ENCODE measurements around the gene MYOM1. TPM values are rescaled to one million over a fixed set of nuclear protein-coding genes. Genes with fewer than 3 reads are reported as not detected.
"Not testable (repeated sequence)": the region's sequence is repeated elsewhere in the genome, so short reads cannot be mapped to it uniquely, and the experiment has no call there.

MYOM1 gene
- total RNA-seq, 4 donors from 2014 or later: 2.3 to 3.1 (median 3.1) TPM

GRCh38 chr18:3081584-3081991 is 138.2 kb downstream of the MYOM1 start:
- WGBS, 2 donors: 61 to 68% methylated on average over 3 of the region's 3 CpGs
- Histone ChIP-seq H3K9me3 (no peaks in the 10 kb centered on the region), H3K27me3 (no peaks in the 10 kb centered on the region), H3K4me3 (replicated peaks in 1 of 3) (no peak overlapping the region), H3K27ac (no peak overlapping the region), H3K36me3 (no peaks in the 10 kb centered on the region), H3K4me1 (no peaks in the 10 kb centered on the region)
- TF ChIP-seq CTCF (IDR thresholded peaks at IDR 0.05) (no peak), POLR2A (IDR thresholded peaks at IDR 0.05) (no peak)
- no peak for DNase-seq
- intact Hi-C loops (cut with DNase I): no loop called here

- Histone ChIP-seq H3K4me3 (replicated peaks in 1 of 3) (no peak overlapping the region), H3K9me3 (no peaks in the 10 kb centered on the region), H3K27me3 (no peaks in the 10 kb centered on the region), H3K36me3 (no peaks in the 10 kb centered on the region), H3K27ac (no peak overlapping the region), H3K4me1 (no peaks in the 10 kb centered on the region)
- no peak for TF ChIP-seq POLR2A (IDR thresholded peaks at IDR 0.05)
- no peak for TF ChIP-seq CTCF (IDR thresholded peaks at IDR 0.05)
- no peak for DNase-seq
- intact Hi-C loops (cut with DNase I): no loop called here
- 91% methylated on average over 4 of the region's 4 CpGs for WGBS, 2 donors
These were observed 140.1 kb downstream of the MYOM1 start for GRCh38 chr18:3079653-3080052.

- TF ChIP-seq POLR2A (IDR thresholded peaks at IDR 0.05) (no peak), CTCF (IDR thresholded peaks at IDR 0.05) (no peak)
These were observed 144.3 kb downstream of the MYOM1 start for GRCh38 chr18:3075491-3075890.

DNA sequence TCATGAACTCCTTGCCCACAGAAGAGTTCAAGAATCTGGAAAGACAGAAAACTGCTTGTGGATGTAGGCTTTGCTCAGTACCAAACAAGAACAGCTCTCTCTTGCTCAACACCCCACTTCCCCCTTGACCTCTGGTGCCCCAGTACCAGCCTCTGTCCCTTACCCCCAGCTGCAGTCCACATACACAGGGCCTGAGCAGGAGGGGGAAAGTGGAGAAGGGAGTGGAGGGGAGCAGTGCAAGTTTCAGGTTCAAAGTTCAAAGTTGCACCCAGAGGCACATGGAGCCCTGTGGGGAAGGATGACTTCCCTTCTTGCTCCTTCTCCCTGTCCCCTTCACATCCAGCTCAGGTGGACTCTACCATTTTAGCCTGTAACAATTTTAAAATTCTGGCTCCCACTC is 145.7 kb downstream of the MYOM1 start:
- H3K4me1 ChIP-seq: no peaks in the 10 kb centered on the region
- no peak overlapping the region for H3K27ac ChIP-seq
- no peak overlapping the region for H3K4me3 ChIP-seq (replicated peaks in 1 of 3)
- no peak for DNase-seq
- intact Hi-C loops (cut with DNase I): no loop called here
- no peaks in the 10 kb centered on the region for H3K9me3 ChIP-seq
- no peaks in the 10 kb centered on the region for H3K36me3 ChIP-seq
- TF ChIP-seq POLR2A (IDR thresholded peaks at IDR 0.05) (no peak), CTCF (IDR thresholded peaks at IDR 0.05) (no peak)
- H3K27me3 ChIP-seq: no peaks in the 10 kb centered on the region

More at GRCh38 chr18:3075491-3075890, 144.3 kb downstream of the MYOM1 start:
- no peaks in the 10 kb centered on the region for H3K36me3 ChIP-seq
- intact Hi-C loops (cut with DNase I): no loop called here
- no peaks in the 10 kb centered on the region for H3K9me3 ChIP-seq
- no peak overlapping the region for H3K4me3 ChIP-seq (replicated peaks in 1 of 3)
- H3K4me1 ChIP-seq: no peaks in the 10 kb centered on the region
- no peak for DNase-seq
- WGBS, 2 donors: 62% methylated on average over 9 of the region's 9 CpGs
- H3K27ac ChIP-seq: no peak overlapping the region
- no peaks in the 10 kb centered on the region for H3K27me3 ChIP-seq

GRCh38 chr18:3073353-3073752 is 146.4 kb downstream of the MYOM1 start:
- 95 to 100% methylated on average over 3 of the region's 3 CpGs for whole genome bisulfite sequencing, 2 donors
- H3K27me3 ChIP-seq; H3K4me1 ChIP-seq; DNase-seq; H3K4me3 ChIP-seq (replicated peaks in 1 of 3); H3K27ac ChIP-seq; intact Hi-C loops (cut with DNase I); H3K36me3 ChIP-seq; H3K9me3 ChIP-seq: not testable (repeated sequence)

- DNase-seq: no peak
- Histone ChIP-seq H3K27me3 (no peaks in the 10 kb centered on the region), H3K4me1 (no peaks in the 10 kb centered on the region), H3K4me3 (replicated peaks in 1 of 3) (no peak overlapping the region), H3K36me3 (no peaks in the 10 kb centered on the region), H3K27ac (no peak overlapping the region), H3K9me3 (no peaks in the 10 kb centered on the region)
- TF ChIP-seq CTCF (IDR thresholded peaks at IDR 0.05): no peak
- no peak for TF ChIP-seq POLR2A (IDR thresholded peaks at IDR 0.05)
- intact Hi-C loops (cut with DNase I): no loop called here
- WGBS, 2 donors: 95 to 98% methylated on average over 5 of the region's 5 CpGs
These were observed 148.1 kb downstream of the MYOM1 start for GRCh38 chr18:3071676-3072075.

Data from thyroid gland (tissue), 4 donors.